Left cardiac atrium (tissue), 4 donors: ENCODE results near the gene HOOK2. TPM values are rescaled to one million over a fixed set of nuclear protein-coding genes. Genes with fewer than 3 reads are reported as not detected.

Experiments
- ATAC-seq, 2 donors: fragments of 200-7000 bp; cut with Tn5 transposase; one replicate each; pipeline ENCODE4 v1.9.1; 2020; ENCODE audit warnings: mild to moderate bottlenecking in 2 of 2, moderate library complexity in 2 of 2
- DNase-seq: peaks from one replicate; pipeline ENCODE4 v3.0.0-alpha.2; 2020
- intact Hi-C, 2 donors: fragments of 100-400 bp; cut with DNase I; formaldehyde crosslinking; loops; one replicate each; pipeline versions ENCODE4 v1.14.1 to v1.15.1; 2022 to 2023
- total RNA-seq, 2 donors: library from RNA; stranded (reverse); fragmentation: NEBNext Ultra II Directional; extraction: Animal tissue kit (Norgen Biotek cat#: 25700); gene quantifications; one replicate each; pipeline ENCODE4 v1.2.1, GENCODE V29; 2021
- donor health status: DM: no; HTN: yes; CAD: no.
- donor health status: DM: no; HTN: yes; CAD: no; lungs with severe emphysema.
- donor health status: DM: yes; HTN: yes; CAD: no.
- donor health status: Dilated cardiomyopathy.

Gene HOOK2
- total RNA-seq, 2 donors from 2014 or later = 16.8 to 28.8 TPM

GRCh38 chr19:12784871-12785430 is 9.6 kb upstream of the HOOK2 start:
- ATAC-seq (no peak), DNase-seq (no peak)
- intact Hi-C loops = no loop called here

GRCh38 chr19:12784394-12784870 is 9.1 kb upstream of the HOOK2 start:
- intact Hi-C loops = no loop called here
- DNase-seq (no peak), ATAC-seq (no peak)

GRCh38 chr19:12783849-12784393 is 8.6 kb upstream of the HOOK2 start:
- DNase-seq (peak; percentile 82), ATAC-seq (peak in 1 of 2 donors; percentile 34)
- intact Hi-C loops = no loop called here

- no peak for ATAC-seq
- no peak for DNase-seq
- intact Hi-C loops = no loop called here
These were observed 8.0 kb upstream of the HOOK2 start for GRCh38 chr19:12783291-12783848.

- DNase-seq (peak; percentile 95), ATAC-seq (peak; percentile 69 to 78)
- intact Hi-C loops = no loop called here
These were observed 7.3 kb upstream of the HOOK2 start for GRCh38 chr19:12782424-12783290.

GRCh38 chr19:12782174-12782423 is 6.7 kb upstream of the HOOK2 start:
- intact Hi-C loops = no loop called here
- no peak for DNase-seq
- no peak for ATAC-seq

GRCh38 chr19:12779162-12779993 is 4.0 kb upstream of the HOOK2 start:
- peak; percentile 84 for DNase-seq
- intact Hi-C loops = no loop called here
- peak; percentile 0 to 21 for ATAC-seq

GRCh38 chr19:12778905-12779161 is 3.5 kb upstream of the HOOK2 start:
- no peak for DNase-seq
- ATAC-seq = no peak
- intact Hi-C loops = no loop called here

GRCh38 chr19:12778017-12778904 is 2.9 kb upstream of the HOOK2 start:
- ATAC-seq (peak; percentile 45 to 47), DNase-seq (peak; percentile 87)
- intact Hi-C loops = no loop called here

- intact Hi-C loops = loop anchor here (1.0 to 2.0 kb wide), 2 partner anchors 15 to 19 kb away; no protein-coding TSS in a partner anchor
- ATAC-seq = peak; percentile 41 to 48
- peak; percentile 87 for DNase-seq
These were observed 2.1 kb upstream of the HOOK2 start for GRCh38 chr19:12777217-12778016.

- intact Hi-C loops = no loop called here
- DNase-seq (no peak), ATAC-seq (no peak)
These were observed 1.8 kb downstream of the HOOK2 start for GRCh38 chr19:12773571-12773970.

- intact Hi-C loops = no loop called here
- ATAC-seq = peak in 1 of 2 donors; percentile 27
- DNase-seq = no peak
These were observed 3.0 kb downstream of the HOOK2 start for GRCh38 chr19:12772323-12772722.

- ATAC-seq = no peak
- intact Hi-C loops = no loop called here
- no peak for DNase-seq
These were observed 4.4 kb downstream of the HOOK2 start for GRCh38 chr19:12770922-12771321.

- no peak for DNase-seq
- peak in 1 of 2 donors; percentile 21 for ATAC-seq
- intact Hi-C loops = loop anchor here (5.0 kb wide), 2 partner anchors 33 to 73 kb away; partner anchors contain the start of genes PRDX2 (in 2 of the 2) and THSD8 (in 2 of the 2)
These were observed 5.7 kb downstream of the HOOK2 start for GRCh38 chr19:12769689-12770088.

GRCh38 chr19:12767666-12768065 is 7.7 kb downstream of the HOOK2 start:
- intact Hi-C loops = loop anchor here (5.0 kb wide), 2 partner anchors 35 to 75 kb away; partner anchors contain the start of genes PRDX2 (in 2 of the 2) and THSD8 (in 2 of the 2)
- ATAC-seq = no peak
- DNase-seq = no peak

- ATAC-seq (no peak), DNase-seq (no peak)
- intact Hi-C loops = loop anchor here (5.0 kb wide), 2 partner anchors 35 to 75 kb away; partner anchors contain the start of genes PRDX2 (in 2 of the 2) and THSD8 (in 2 of the 2)
These were observed 8.2 kb downstream of the HOOK2 start for GRCh38 chr19:12767150-12767549.

GRCh38 chr19:12766051-12766521 is 9.3 kb downstream of the HOOK2 start:
- intact Hi-C loops = loop anchor here (5.0 kb wide), 2 partner anchors 36 to 76 kb away; partner anchors contain the start of genes PRDX2 (in 2 of the 2) and THSD8 (in 2 of the 2)
- ATAC-seq = peak; percentile 77 to 94
- peak; percentile 84 for DNase-seq
